ENCODE results near the gene KIRREL3. TPM values are rescaled to one million over a fixed set of nuclear protein-coding genes. Genes with fewer than 3 reads are reported as not detected.
"Not testable (repeated sequence)": the region's sequence is repeated elsewhere in the genome, so short reads cannot be mapped to it uniquely, and the experiment has no call there.

KIRREL3 gene
- total RNA-seq, 1 donor from 2014 or later, result 0.09 TPM

DNA sequence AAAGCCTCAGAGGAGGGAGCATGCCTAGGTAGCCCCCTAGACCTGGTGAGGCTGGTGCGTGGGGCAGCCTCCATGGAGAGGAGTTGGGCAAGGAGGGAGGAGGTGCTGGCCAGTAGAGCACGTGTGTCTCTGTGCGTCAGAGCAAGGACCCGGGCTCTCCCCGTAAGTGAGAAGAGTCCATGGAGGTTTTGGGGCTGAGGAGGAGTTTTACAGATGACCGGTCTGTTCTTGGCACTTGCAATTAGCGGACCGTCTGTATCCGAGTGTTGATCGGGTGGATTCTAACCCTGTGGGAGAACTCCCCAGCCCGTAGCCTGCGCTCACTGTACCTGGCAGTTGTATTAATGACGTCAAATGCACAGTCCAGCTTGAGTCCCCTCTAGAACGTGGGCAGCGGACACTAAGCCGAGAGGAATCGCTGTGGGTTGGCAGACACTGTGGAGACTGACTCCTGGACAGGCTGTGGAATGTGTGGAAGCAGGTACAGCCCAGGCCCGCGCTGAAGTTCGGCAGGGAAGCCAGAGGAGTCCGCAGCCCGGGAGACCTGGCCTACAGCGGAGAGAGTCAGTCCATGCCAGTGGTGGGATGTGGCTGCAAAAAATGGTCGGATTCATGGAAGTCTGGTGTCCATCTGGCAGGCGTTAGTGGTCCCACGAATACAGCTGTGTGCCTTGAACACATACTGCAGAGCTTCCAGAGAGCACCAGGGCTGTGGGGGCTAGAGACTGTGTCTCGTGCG lies 625.8 kb downstream of the KIRREL3 start:
- intact Hi-C loops (cut with DNase I), result not testable (repeated sequence)
- peak; percentile 82 for ATAC-seq
- peak; percentile 52 for DNase-seq (ENCODE audit: low spot score)

DNA sequence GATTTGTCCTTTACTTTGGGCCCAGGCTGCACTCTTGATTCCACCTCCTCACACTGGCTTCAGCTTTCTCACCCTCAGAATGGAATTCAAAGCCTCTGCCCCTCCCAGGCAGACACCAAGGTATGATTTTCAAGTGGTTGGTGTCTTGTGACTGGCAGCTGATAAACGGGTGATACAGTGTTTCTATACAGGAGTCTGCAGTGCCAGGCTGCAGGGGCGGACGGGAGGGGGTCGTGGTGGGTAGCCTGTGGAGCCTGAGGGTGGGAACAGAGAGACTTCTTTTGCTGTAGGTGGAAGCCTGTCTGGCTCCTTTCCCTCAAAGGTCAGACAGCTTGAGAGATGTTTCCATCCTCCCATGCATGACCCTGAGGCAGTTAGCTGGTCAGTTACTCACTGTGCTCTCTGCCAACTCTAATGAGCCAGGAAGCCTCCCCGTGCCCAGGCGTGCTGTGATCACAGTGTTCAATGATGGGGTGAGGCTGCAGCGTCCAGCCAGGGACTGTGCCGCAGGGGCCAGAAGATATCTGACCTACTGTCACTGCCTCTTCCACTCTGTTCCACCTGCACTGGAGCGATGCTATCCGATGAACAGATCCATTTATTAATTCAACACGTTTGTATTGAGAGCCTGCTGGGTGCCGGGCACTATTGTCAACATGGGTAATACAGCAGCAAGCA lies 627.0 kb downstream of the KIRREL3 start:
- ATAC-seq (peak; percentile 76), DNase-seq (ENCODE audit: low spot score) (peak; percentile 44)
- intact Hi-C loops (cut with DNase I), result not testable (repeated sequence)

Small RNAs within 50 kb of the gene (microRNA-seq; reads per million reads assigned to microRNA genes)
- gene MIR3167, result not detected

Measured in sciatic nerve (tissue), 2 donors.